GM12878 (cell line): ENCODE measurements around the gene CTIF. TPM values are rescaled to one million over a fixed set of nuclear protein-coding genes. Genes with fewer than 3 reads are reported as not detected.

Experiments
- ATAC-seq: fragments of 200-7000 bp; cut with Tn5 transposase; 3 replicates; pipeline ENCODE4 v1.9.1; 2020; ENCODE audit warnings: mild to moderate bottlenecking, moderate library complexity
- BruUV-seq: library from RNA; stranded (reverse); fragments of 400-500 nt; replicated peaks from 2 replicates; lab custom pipeline; 2021; lab: Mats Ljungman, UMichigan
- CTCF ChIA-PET: fragments of 300-600 bp; sonication (Branson Sonifier 250); formaldehyde crosslinking; extraction: SDS; loops from one replicate; lab custom pipeline; 2021; ENCODE audit warnings: inconsistent platforms; lab: Yijun Ruan, JAX
- POLR2A ChIA-PET: fragments of 350-600 bp; formaldehyde crosslinking; extraction: SDS; loops from one replicate; lab custom pipeline; 2021; ENCODE audit warnings: inconsistent platforms; lab: Charles Lee
- RAD21 ChIA-PET: fragments of 300-600 bp; sonication (Branson Sonifier 250); formaldehyde crosslinking; loops from one replicate; lab custom pipeline; 2023; ENCODE audit warnings: antibody characterized with exemption; ENCODE audit not compliant: unreplicated experiment; lab: Charles Lee
- SMC1A ChIA-PET: fragments of 300-600 bp; sonication (Branson Sonifier 250); formaldehyde crosslinking; loops from one replicate; lab custom pipeline; 2023; ENCODE audit not compliant: unreplicated experiment, uncharacterized antibody; lab: Charles Lee
- DNase-seq: peaks from one replicate; pipeline ENCODE4 v3.0.0-alpha.2; 2011; ENCODE audit warnings: low read depth, low spot score
- FAIRE-seq: peaks from 3 replicates; lab custom pipeline; 2011; peaks lifted over from hg19 to GRCh38; lab: Jason Lieb, UNC
- H2AFZ ChIP-seq: 2 replicates; pipeline ENCODE4 v1.6.0; 2011; ENCODE audit warnings: low read depth, low read length, control low read depth; ENCODE audit not compliant: control insufficient read depth
- H3K27ac ChIP-seq: 2 replicates; pipeline ENCODE4 v1.5.1; 2011; ENCODE audit warnings: control low read depth; ENCODE audit not compliant: control insufficient read depth, insufficient read depth
- H3K27me3 ChIP-seq, 2 experiments: replicated peaks in 1 of 2; 2 replicates each; pipeline versions ENCODE4 v1.6.0 to v1.6.1; 2011; ENCODE audit warnings: low read length in 1 of 2; ENCODE audit not compliant: control insufficient read depth in 2 of 2, insufficient read depth in 2 of 2
- H3K36me3 ChIP-seq, 2 experiments: 2 replicates each; pipeline ENCODE4 v1.5.1; 2011; ENCODE audit warnings: low read length in 1 of 2; ENCODE audit not compliant: control insufficient read depth in 2 of 2, insufficient read depth in 2 of 2
- H3K4me1 ChIP-seq: 2 replicates; pipeline ENCODE4 v1.6.1; 2011; ENCODE audit warnings: mild to moderate bottlenecking, low read length, moderate library complexity, mixed read lengths; ENCODE audit not compliant: control insufficient read depth, insufficient read depth
- H3K4me2 ChIP-seq: 2 replicates; pipeline ENCODE4 v1.6.0; 2011; ENCODE audit warnings: control low read depth; ENCODE audit not compliant: control insufficient read depth, insufficient read depth
- H3K4me3 ChIP-seq: fragments of 200-600 bp; sonication (generic); 2 replicates; pipeline ENCODE4 v1.5.1; 2016
- H3K79me2 ChIP-seq: 2 replicates; pipeline ENCODE4 v1.6.0; 2011; ENCODE audit warnings: low read length; ENCODE audit not compliant: control insufficient read depth, insufficient read depth
- H3K9ac ChIP-seq: 2 replicates; pipeline ENCODE4 v1.8.0; 2011; ENCODE audit warnings: low read length, control low read depth, mixed read lengths; ENCODE audit not compliant: control insufficient read depth, insufficient read depth
- H3K9me3 ChIP-seq: replicated peaks from 3 replicates; pipeline ENCODE4 v1.5.1; 2011; ENCODE audit warnings: mild to moderate bottlenecking, low read length; ENCODE audit not compliant: control insufficient read depth, insufficient read depth
- H4K20me1 ChIP-seq: 2 replicates; pipeline ENCODE4 v1.6.0; 2011; ENCODE audit not compliant: control insufficient read depth, insufficient read depth
- ATF7 ChIP-seq: fragments of 450-650 bp; IDR thresholded peaks from 2 replicates; pipeline ENCODE4 v1.6.1; 2016; ENCODE audit warnings: low read depth, mild to moderate bottlenecking
- JUNB ChIP-seq: IDR thresholded peaks from 2 replicates; pipeline ENCODE4 v1.6.1; 2016; ENCODE audit warnings: antibody characterized with exemption, mild to moderate bottlenecking
- YBX1 ChIP-seq: fragments of 450-650 bp; IDR thresholded peaks from 2 replicates; pipeline ENCODE4 v1.6.1; 2016; ENCODE audit warnings: antibody characterized with exemption
- WGBS: methylation state at CpG from one replicate; pipeline ENCODE4 v1.1.6; 2016; ENCODE audit warnings: low lambda C conversion rate; ENCODE audit not compliant: insufficient replicate concordance, insufficient coverage; ENCODE audit errors: missing lambda C conversion rate; 5-methylcytosine and 5-hydroxymethylcytosine counted together
- in situ Hi-C: fragments of 300-500 bp; cut with MboI; formaldehyde crosslinking; loops from 9 replicates; pipeline ENCODE4 v1.14.3; 2018; ENCODE audit warnings: mixed read lengths
- intact Hi-C: fragments of 100-400 bp; cut with micrococcal nuclease; formaldehyde crosslinking; loops from one replicate; pipeline ENCODE4 v1.14.2; 2022; ENCODE audit not compliant: unreplicated experiment
- polyA plus RNA-seq, 11 experiments: library from polyadenylated mRNA; depleted of rRNA in 4 of 11; unstranded in 6 of 11; stranded (reverse) in 5 of 11; fragments of >200 nt; fragmentation: Nextera tagmentation in 4 of 11; fragmentation: Illumina TruSeq in 1 of 11; extraction: Ambion mirVana in 4 of 11; extraction: Trizol in 1 of 11; gene quantifications; 1 replicate in 1 of 11; 2 replicates in 10 of 11; pipeline versions ENCODE4 v1.2.1 to v1.2.3, GENCODE V29; 2011 to 2016; ENCODE audit warnings: inconsistent platforms in 2 of 11, missing spikeins in 2 of 11, low read depth in 1 of 11
- total RNA-seq, 4 experiments: library from RNA; depleted of rRNA in 3 of 4; stranded (reverse); fragments of >200 nt in 3 of 4; fragmentation: Illumina TruSeq in 1 of 4; extraction: Trizol in 1 of 4; gene quantifications; 2 replicates each; pipeline versions ENCODE4 v1.2.1 to v1.2.3, GENCODE V29; 2013 to 2021
- TF ChIP-seq, protein P1 (sequence below): fragments of 450-650 bp; conservative IDR thresholded peaks from 2 replicates; pipeline ENCODE4 v1.6.1; 2017; ENCODE audit warnings: mild to moderate bottlenecking, moderate library complexity
- TF ChIP-seq, protein P2 (sequence below): IDR thresholded peaks from 2 replicates; pipeline ENCODE4 v1.6.1; 2012; ENCODE audit warnings: improper control_type of control experiment, low read depth, low read length; ENCODE audit not compliant: insufficient replicate concordance
- TF ChIP-seq, protein P3 (sequence below): IDR thresholded peaks from 2 replicates; pipeline ENCODE4 v1.6.1; 2012; ENCODE audit warnings: low read depth, low read length, improper control_type of control experiment

The CTIF gene
- total and polyA plus RNA-seq, 10 of the 15 experiments (the other 5 are each of a cell fraction or from before 2014, with no cell fraction given), result 0.06 to 11.6 (median 2.5) TPM

DNA sequence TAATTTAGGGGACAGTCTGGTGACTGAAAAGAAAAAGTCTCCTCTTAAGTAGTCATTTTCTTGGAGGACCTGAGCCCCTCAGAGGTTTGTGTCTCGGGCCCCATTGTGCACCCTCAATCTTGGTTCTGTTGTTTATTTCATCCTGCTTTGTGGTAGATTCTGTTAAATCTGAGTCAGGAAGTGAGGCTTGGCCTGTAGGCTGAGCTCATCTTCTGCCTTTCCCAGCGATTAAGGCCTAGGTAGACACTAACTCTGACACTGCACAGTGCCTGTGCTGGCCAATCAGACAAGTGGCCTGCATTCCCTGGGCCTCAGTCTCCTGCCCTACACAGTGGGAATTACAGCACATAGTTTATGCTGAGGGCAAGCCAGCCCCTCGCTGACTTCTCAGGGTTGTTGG, 80.2 kb downstream of the CTIF start:
- ATAC-seq (no peak), DNase-seq (no peak), FAIRE-seq (no peak)
- WGBS, result 65% methylated on average over 3 of the region's 3 CpGs
- Histone ChIP-seq H4K20me1 (no peaks in the 10 kb centered on the region), H3K4me2 (no peak overlapping the region), H2AFZ (no peak overlapping the region), H3K4me1 (peaks cover 14% of the 10 kb centered on the region), H3K27me3 (no peaks in the 10 kb centered on the region), H3K79me2 (no peaks in the 10 kb centered on the region), H3K36me3 (no peaks in the 10 kb centered on the region), H3K9me3 (no peaks in the 10 kb centered on the region), H3K4me3 (no peak overlapping the region), H3K9ac (no peak overlapping the region), H3K27ac (no peak overlapping the region)
- ChIA-PET CTCF (no interaction called here), SMC1A (no interaction called here), RAD21 (no interaction called here), POLR2A (no interaction called here)
- in situ Hi-C loops, result no loop called here
- intact Hi-C loops, result no loop called here
- no TSS peak for BruUV-seq
- TF ChIP-seq, protein P1, sequence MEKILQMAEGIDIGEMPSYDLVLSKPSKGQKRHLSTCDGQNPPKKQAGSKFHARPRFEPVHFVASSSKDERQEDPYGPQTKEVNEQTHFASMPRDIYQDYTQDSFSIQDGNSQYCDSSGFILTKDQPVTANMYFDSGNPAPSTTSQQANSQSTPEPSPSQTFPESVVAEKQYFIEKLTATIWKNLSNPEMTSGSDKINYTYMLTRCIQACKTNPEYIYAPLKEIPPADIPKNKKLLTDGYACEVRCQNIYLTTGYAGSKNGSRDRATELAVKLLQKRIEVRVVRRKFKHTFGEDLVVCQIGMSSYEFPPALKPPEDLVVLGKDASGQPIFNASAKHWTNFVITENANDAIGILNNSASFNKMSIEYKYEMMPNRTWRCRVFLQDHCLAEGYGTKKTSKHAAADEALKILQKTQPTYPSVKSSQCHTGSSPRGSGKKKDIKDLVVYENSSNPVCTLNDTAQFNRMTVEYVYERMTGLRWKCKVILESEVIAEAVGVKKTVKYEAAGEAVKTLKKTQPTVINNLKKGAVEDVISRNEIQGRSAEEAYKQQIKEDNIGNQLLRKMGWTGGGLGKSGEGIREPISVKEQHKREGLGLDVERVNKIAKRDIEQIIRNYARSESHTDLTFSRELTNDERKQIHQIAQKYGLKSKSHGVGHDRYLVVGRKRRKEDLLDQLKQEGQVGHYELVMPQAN, result no peak
- no peak for TF ChIP-seq JUNB
- TF ChIP-seq, protein P2, sequence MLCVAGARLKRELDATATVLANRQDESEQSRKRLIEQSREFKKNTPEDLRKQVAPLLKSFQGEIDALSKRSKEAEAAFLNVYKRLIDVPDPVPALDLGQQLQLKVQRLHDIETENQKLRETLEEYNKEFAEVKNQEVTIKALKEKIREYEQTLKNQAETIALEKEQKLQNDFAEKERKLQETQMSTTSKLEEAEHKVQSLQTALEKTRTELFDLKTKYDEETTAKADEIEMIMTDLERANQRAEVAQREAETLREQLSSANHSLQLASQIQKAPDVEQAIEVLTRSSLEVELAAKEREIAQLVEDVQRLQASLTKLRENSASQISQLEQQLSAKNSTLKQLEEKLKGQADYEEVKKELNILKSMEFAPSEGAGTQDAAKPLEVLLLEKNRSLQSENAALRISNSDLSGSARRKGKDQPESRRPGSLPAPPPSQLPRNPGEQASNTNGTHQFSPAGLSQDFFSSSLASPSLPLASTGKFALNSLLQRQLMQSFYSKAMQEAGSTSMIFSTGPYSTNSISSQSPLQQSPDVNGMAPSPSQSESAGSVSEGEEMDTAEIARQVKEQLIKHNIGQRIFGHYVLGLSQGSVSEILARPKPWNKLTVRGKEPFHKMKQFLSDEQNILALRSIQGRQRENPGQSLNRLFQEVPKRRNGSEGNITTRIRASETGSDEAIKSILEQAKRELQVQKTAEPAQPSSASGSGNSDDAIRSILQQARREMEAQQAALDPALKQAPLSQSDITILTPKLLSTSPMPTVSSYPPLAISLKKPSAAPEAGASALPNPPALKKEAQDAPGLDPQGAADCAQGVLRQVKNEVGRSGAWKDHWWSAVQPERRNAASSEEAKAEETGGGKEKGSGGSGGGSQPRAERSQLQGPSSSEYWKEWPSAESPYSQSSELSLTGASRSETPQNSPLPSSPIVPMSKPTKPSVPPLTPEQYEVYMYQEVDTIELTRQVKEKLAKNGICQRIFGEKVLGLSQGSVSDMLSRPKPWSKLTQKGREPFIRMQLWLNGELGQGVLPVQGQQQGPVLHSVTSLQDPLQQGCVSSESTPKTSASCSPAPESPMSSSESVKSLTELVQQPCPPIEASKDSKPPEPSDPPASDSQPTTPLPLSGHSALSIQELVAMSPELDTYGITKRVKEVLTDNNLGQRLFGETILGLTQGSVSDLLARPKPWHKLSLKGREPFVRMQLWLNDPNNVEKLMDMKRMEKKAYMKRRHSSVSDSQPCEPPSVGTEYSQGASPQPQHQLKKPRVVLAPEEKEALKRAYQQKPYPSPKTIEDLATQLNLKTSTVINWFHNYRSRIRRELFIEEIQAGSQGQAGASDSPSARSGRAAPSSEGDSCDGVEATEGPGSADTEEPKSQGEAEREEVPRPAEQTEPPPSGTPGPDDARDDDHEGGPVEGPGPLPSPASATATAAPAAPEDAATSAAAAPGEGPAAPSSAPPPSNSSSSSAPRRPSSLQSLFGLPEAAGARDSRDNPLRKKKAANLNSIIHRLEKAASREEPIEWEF, result no peak
- TF ChIP-seq, protein P3, sequence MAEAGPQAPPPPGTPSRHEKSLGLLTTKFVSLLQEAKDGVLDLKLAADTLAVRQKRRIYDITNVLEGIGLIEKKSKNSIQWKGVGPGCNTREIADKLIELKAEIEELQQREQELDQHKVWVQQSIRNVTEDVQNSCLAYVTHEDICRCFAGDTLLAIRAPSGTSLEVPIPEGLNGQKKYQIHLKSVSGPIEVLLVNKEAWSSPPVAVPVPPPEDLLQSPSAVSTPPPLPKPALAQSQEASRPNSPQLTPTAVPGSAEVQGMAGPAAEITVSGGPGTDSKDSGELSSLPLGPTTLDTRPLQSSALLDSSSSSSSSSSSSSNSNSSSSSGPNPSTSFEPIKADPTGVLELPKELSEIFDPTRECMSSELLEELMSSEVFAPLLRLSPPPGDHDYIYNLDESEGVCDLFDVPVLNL, result no peak
- TF ChIP-seq YBX1, result no peak
- TF ChIP-seq ATF7, result no peak
